WI38 (cell line): ENCODE results near the gene SZRD1.

Source experiments
- H3K4me3 ChIP-seq: 2 replicates; pipeline ENCODE4 v1.5.1; 2011; ENCODE audit warnings: low read depth, mild to moderate bottlenecking, control low read depth, low read length
- TF ChIP-seq, protein P1 (sequence below): IDR thresholded peaks from 2 replicates; pipeline ENCODE4 v1.5.1; 2012; ENCODE audit warnings: low read depth, mild to moderate bottlenecking, control low read depth, low read length

The SZRD1 gene

GRCh38 chr1:16366722-16367257 is at the start of gene SZRD1:
TSS of gene SZRD1 (plus strand) at chr1:16367242. CDS start at chr1:16367258, 16 bp downstream.
- TF ChIP-seq, protein P1, sequence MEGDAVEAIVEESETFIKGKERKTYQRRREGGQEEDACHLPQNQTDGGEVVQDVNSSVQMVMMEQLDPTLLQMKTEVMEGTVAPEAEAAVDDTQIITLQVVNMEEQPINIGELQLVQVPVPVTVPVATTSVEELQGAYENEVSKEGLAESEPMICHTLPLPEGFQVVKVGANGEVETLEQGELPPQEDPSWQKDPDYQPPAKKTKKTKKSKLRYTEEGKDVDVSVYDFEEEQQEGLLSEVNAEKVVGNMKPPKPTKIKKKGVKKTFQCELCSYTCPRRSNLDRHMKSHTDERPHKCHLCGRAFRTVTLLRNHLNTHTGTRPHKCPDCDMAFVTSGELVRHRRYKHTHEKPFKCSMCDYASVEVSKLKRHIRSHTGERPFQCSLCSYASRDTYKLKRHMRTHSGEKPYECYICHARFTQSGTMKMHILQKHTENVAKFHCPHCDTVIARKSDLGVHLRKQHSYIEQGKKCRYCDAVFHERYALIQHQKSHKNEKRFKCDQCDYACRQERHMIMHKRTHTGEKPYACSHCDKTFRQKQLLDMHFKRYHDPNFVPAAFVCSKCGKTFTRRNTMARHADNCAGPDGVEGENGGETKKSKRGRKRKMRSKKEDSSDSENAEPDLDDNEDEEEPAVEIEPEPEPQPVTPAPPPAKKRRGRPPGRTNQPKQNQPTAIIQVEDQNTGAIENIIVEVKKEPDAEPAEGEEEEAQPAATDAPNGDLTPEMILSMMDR: no peak
- peak within 1 kb of the TSS; percentile 79 for H3K4me3 ChIP-seq

DNA sequence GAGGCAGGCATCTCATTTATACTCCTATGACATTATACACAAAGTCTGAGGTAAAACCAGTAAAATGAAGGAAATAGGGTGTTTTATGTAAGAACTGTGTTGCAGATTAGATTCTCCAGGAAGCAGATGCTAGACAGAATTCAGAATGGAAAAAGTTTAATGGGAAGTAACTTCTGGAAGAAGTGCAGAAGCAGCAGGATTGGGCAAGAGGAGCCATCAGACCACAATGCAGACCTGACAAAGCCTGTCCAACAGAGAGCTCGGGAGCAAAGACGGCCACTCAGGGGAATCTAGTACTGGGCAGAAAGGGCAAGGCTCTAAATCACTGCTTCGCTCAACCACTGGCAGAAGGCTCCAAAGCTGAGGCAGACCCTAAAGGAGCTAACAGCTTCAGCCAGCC is 48.5 kb upstream of the SZRD1 start:
- H3K4me3 ChIP-seq: no peak overlapping the region
- TF ChIP-seq, protein P1: no peak

DNA sequence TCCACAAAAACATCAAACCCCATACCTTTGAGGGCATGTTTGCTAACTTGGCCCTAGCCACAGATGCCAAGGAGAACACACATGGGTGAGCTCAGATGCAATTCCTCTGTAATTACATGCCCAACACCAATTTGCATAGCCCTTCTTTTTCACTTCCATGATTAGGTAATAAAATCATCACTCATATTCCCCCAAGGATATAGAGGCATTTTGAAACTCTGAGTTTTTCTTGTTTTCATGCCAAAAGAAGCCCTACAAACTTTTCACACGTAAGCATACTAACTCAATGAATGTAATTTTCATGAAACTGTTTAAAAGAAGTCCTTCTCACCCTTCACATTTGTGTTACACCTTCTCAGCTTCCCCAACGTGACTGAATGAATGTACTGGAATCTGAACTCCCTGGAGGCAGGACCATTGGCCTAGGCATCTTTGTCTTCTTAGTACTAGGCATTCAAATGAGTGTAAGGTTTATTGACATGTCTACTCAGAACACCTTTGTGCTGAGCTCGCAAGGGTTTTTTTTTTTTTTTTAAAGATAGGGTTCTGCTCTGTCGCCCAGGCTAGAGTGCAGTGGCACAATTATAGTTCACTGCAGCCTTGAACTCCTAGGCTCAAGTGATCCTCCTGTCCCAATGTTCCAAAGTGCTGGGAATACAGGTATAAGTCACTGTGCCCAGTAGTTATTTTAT is 45.7 kb upstream of the SZRD1 start:
- TF ChIP-seq, protein P1: no peak

DNA sequence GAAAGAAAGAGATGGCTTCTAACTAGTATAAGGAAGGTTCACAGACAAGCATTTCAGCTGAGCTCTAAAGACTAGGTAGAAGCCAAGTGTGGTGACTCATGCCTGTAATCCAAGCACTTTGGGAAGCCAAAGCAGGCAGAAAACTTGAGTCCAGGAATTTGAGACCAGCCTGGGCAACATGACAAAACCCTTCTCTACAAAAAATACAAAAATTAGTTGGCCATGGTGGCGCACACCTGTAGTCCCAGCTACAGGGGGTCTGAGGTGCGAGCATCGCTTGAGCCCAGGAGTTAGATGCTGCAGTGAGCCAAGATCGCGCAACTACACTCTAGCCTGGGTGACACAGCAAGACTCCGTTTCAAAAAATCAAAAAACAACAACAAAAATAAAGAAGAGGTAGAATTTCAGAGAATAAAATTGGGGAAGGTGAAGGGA is 42.6 kb upstream of the SZRD1 start:
- TF ChIP-seq, protein P1: no peak
- no peak overlapping the region for H3K4me3 ChIP-seq

More for the DNA sequence above, 45.7 kb upstream of the SZRD1 start:
- no peak overlapping the region for H3K4me3 ChIP-seq

GRCh38 chr1:16326833-16327404 is 40.1 kb upstream of the SZRD1 start:
- TF ChIP-seq, protein P1: no peak
- no peak overlapping the region for H3K4me3 ChIP-seq

DNA sequence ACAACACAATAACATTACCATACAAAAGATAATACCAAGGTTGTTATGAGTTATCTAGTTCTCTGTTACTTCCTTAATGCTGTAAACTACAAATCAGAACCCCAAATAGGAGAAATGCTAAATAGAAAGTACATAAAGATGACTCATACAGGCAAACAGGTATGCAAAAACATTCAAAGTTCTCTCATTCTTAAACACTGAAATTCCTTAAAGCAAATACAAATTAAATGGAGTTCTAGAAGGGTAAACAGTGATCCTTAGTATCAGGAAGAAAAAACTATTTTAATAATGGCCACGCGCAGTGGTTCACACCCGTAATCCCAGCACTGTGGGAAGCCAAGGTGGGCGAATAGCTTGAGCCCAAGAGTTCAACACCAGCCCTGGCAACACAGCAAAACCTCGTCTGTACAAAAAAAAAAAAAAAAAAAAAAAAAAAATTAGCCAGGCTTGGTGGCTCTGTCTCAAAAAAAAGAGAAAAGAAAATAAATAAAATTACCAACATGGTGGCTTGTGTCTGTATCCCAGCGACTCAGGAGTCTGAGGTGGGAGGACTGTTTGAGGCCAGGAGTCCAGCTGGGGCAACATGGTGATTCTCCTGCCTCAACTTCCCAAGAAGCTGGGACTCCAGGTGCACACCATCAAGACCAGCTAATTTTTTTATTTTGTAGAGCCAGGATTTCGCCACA is 32.2 kb upstream of the SZRD1 start:
- H3K4me3 ChIP-seq: no peak overlapping the region
- TF ChIP-seq, protein P1: no peak
